CD4-positive, alpha-beta T cell treated with Interleukin-17A for 1 hour (primary cell): Measurements from ENCODE around the gene FBXO46.

Experiments used
- DNase-seq: peaks from one replicate; pipeline ENCODE4 v3.0.0-alpha.2; 2020

Gene FBXO46

DNA sequence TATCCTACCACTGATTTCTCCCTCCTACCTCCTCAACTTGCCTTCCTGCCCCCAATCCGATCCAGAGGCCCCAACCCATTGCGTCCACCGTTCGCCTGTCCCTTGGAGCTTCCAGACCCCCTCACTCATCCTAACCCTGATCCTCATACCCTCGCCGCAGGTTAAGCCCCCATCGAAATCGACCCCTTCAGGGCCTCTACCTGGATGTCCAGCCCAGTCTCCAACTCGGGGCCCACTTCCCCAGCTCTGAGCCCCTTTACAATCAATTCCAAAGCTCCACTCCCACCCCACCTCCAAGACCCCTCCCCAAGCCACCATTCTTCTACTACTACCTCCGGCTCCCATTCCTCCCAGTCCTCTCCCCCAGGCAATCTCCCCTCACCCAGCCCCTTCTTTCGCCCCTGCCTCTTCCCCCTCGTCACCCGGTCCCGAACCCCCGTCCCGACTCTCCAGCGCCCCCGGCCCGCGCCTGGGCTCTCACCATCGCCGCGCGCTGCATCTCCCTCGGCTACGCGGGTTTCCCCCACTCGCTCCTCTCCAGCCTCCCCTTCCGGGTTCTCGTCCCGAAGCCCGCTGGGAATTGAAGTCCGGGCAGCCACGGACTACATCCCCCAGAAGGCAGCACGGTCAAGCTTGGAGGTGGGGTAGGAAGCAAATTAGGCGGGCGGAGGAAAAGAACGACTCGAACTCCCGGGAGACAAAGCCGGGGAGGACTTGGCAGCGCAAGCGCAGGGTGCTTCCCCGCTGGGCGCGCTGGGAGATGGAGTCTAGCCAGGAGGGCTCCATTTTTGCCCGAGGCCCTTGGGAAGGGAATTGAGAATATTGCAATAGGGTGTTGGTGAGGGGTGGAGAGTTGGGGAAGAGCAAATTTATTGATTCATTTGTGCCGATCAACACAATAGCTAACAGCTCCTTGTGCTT lies at the start of gene FBXO46:
TSS of gene FBXO46 (minus strand) at position 529 of the 921 bp plus-strand sequence. CDS start 17,401 bp downstream, outside the sequence.
- DNase-seq = peak; percentile 97

DNA sequence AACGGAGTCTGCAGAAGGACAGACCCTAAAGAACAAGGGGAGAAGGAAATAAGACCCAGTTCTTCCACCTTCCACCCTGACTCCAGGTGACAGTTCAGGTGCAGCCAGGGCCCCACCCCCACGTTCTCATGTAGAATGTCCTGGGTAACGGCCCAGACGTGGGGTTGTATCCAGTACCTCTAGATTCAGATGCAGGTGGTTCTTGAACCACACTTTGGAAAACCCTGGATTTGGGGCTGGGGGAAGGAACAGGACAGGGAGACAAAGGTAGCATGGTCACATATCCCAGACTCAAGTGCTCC lies 49.4 kb upstream of the FBXO46 start:
- DNase-seq = no peak

- DNase-seq = peak; percentile 90
Measured at GRCh38 chr19:45779231-45780145, 48.8 kb upstream of the FBXO46 start.

GRCh38 chr19:45778010-45778661 lies 47.4 kb upstream of the FBXO46 start:
- no peak for DNase-seq

DNA sequence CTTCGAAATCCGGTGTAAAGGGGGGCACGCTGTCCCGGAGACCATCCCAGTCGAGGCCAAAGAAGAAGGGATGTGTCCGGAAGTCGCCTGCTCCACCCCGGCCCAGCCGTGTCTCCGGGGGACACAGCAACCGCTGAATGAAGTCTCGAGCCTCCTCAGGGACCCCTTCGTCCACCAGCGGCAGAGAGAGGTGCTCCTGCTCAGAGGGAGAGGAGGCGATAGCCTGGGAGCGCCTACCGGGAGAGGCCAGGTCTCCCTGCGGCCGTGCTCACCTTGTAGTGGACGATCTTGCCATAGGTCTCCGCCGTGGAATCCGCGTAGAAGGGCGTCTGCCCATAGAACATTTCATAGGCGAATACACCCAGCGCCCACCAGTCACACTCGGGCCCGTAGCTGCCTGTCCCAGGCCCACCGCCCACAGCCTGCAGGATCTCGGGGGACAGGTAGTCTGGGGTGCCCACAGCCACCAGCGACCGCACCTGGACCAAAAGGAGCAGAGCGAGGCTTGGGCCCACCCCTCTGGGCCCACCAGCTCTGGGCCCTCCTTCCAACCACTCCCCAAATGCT lies 46.8 kb upstream of the FBXO46 start:
- DNase-seq = no peak

GRCh38 chr19:45774765-45775164 lies 44.1 kb upstream of the FBXO46 start:
- DNase-seq = no peak

- DNase-seq = no peak
Measured at GRCh38 chr19:45773384-45773783, 42.7 kb upstream of the FBXO46 start.

DNA sequence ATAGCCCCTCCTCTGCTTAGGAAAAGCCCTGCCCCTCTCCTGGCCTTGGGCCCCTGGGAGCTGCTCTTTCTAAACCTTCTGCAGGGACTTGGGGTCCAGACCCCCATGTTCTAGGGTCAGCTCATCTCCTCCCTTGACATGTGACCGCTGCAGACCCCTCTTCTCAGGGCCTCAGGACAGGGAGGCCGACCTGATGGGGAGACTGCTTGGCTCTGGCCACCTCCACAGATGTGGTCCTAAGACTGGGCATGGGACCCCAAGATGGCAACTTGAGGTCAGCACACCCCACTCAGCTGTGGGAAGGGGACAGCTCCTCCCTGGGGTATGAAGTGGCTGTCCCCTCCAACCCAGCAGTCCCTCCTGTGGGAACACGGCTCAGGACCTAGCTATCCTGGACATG lies 42.2 kb upstream of the FBXO46 start:
- DNase-seq = no peak

DNA sequence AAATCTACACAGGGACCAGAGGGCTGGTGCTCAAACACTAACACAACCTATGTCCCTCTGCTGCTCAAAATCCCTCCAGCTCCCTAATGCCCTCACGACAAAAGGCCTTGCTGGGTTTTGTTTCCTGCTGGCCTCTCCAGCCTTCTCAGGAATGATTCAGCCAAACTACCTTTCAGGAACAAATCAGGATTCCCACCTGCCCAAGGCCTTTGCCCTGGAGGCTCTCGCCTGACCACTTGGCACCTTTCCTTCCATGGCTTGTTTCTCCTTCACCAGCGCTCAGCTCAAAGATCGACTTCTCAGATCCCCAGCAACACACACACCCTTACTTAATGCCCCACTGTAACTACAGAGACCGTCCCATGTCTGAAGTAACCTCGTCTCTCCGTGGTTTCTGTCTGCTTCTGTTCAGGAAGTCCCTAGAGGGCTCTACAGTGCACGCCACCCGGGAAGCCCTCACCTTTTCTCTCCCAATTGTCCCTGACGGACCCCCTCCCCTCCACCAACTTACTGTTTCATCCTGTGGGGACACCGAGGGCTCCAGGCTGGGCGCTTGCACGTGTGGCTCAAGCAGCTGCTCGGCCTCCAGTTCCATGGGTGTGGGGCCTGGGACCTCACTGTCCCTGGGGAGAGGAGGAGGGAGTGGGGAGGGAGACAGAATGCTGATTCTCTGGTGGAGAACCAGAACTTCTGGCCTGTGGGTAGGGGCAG lies 41.6 kb upstream of the FBXO46 start:
- DNase-seq = no peak

DNA sequence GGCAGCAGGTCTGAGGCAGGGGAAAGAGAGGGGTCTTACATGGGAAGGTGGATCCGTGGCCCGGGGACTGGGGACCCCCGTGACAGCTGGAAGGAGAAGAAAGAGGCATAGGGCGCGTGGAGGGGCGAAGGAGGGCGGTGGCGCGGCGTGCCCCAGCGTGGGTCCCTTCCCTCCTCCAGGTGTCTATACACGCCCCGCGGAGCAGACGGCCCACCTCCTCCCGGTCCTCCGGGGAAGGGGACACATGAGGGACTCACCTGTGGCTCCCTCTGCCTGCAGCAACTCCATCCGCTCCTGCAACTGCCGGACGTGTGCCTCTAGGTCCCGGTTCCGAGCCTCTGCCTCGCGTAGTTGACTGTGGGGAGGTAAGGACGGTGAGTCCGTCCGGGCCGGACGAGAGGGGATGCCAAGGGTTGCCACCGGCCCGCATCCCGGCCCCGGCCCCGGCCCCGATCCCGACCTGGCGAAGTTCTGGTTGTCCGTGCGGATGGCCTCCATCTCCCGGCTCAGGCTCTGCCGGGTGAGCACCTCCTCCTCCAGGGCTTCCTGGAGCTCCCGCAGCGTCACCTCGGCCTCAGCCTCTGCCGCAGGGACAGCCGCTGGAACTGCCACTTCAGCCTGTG lies 40.7 kb upstream of the FBXO46 start:
- DNase-seq = no peak

- peak; percentile 91 for DNase-seq
Measured at GRCh38 chr19:45770192-45771101, 39.8 kb upstream of the FBXO46 start.

DNA sequence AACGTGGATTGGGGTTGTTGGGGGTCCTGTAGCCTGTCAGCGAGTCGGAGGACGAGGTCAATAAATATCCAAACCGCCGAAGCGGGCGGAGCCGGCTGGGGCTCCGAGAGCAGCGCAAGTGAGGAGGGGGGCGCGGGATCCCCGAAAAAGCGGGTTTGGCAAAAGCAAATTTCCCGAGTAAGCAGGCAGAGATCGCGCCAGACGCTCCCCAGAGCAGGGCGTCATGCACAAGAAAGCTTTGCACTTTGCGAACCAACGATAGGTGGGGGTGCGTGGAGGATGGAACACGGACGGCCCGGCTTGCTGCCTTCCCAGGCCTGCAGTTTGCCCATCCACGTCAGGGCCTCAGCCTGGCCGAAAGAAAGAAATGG lies 39.1 kb upstream of the FBXO46 start:
- DNase-seq = no peak

- DNase-seq = peak; percentile 96
Measured at GRCh38 chr19:45768984-45769782, 38.5 kb upstream of the FBXO46 start, which contains the start of gene SIX5. Gene SIX5 (minus strand): TSS chr19:45769252. CDS start chr19:45768844, 408 bp downstream.

DNA sequence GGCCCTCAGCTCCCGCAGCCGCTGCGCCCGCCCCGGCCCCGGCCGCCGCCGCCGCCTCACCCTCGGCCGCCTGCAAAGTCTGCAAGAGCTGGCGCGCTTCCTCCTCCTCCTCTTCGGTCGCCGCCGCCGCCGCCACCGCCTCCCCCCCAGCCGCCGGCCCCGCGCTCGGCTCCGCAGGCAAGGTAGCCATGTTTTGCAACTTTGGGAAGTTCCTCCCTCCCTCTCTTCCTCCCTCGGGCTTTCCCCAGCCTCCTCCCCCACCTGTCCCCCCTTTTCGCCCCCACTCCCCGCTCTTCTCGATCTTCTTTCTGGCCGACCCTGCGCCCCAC lies 37.9 kb upstream of the FBXO46 start:
- DNase-seq = peak; percentile 47

- DNase-seq = no peak
Measured at GRCh38 chr19:45767881-45768654, 37.4 kb upstream of the FBXO46 start.

- DNase-seq = no peak
Measured at GRCh38 chr19:45767410-45767880, 36.7 kb upstream of the FBXO46 start.

- DNase-seq = no peak
Measured at GRCh38 chr19:45766869-45767346, 36.2 kb upstream of the FBXO46 start.

DNA sequence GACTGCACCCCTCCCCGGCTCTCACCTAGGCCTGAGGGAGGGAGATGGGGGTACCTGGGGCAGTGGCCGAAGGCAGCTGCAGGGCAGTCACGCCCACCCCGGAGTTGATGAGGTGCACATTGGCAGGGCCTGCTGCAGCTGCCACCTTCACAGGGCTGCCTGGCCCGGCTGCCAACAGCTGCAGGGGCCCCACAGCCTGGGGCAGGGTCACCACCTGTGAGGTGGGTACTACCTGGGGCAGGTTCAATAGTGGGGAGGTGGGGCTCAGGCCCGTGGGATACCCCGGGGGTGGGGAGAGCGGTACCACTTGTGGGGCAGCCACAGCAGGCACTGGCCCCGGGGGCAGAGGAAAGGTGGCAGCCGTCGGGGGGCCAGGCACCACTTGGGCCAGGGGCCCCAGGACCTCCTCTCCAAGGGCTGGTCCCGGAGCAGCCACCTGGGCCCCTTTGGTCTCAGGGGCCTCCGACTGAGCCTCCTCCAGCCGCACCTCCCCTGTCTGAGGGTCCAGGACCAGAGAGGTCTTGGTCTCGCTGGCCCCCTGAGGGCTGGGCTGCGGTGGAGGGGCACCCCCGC lies 35.7 kb upstream of the FBXO46 start:
- no peak for DNase-seq
